CD4-positive, alpha-beta T cell treated with Interleukin-2 at 100 ng/mL for 4 hours (primary cell): ENCODE measurements around the gene CXCL10.
"Not testable (repeated sequence)": the region's sequence is repeated elsewhere in the genome, so short reads cannot be mapped to it uniquely, and the experiment has no call there.

Experiments
- DNase-seq: peaks from one replicate; pipeline ENCODE4 v3.0.0-alpha.2; 2020; ENCODE audit warnings: low spot score

CXCL10 gene

GRCh38 chr4:76023389-76023788 is at the start of gene CXCL10:
Gene CXCL10, minus strand, starts transcription at chr4:76023497. Its CDS starts 66 bp downstream, at chr4:76023431.
- DNase-seq = peak; percentile 33

DNA sequence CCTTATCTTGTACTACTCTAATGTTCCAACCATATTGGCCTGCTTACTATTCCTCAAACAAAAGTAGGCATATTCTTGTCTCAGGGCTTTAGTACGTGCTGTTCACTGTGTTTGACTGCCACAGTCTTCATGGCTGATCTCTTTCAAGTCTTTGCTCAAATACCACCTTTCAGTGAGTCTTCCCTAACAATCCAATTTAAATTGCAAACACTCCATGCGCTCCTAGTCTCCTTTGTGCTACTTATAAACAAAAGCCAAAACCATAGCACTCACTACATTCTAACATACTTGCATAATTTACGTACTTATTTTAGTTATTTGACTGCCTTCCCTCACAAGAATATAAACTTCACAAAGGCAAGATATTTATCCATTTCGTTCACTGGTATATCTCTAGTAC is 49.5 kb upstream of the CXCL10 start:
- DNase-seq = no peak

- peak; percentile 75 for DNase-seq
Measured at GRCh38 chr4:76067652-76068286, 44.5 kb upstream of the CXCL10 start.

GRCh38 chr4:76066546-76066945 is 43.2 kb upstream of the CXCL10 start:
- DNase-seq = no peak

DNA sequence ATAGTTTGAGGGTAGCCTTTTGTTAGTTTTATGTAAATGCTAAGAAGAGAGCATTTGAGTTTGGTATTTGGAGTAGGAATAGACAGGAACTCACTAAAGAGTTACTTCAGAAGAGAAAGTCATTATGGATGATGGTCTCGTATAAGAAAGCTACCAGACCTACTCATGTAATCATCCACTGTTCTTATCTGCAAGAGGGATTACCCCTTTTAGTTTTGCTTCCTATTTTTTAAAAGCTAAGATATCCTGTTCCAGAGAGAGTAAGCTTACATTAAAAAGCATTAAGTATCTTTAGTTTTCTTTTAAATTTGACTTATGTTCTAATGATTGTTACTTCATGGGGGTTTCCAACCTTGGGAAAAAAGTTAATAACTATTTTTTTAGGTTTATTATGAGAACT is 38.7 kb upstream of the CXCL10 start:
- DNase-seq = no peak

DNA sequence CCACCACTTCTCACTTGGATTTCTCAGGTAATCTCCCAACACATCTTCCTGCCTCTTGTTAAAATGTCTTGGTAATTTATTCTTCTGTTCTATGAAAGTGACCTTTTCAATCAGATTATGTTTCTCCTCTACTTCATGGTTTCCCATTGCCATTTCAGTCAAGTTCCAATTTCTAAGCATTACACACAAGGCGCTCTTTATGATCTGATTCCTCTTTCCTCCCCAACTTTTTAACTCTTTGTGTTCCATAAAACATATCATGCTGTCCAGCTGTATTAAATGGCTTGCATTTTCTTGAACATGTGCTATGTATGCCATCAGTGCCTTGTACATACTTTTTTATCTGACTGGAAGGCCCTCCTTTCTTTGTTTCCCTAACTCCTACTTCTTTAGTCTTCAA is 38.1 kb upstream of the CXCL10 start:
- DNase-seq = no peak

DNA sequence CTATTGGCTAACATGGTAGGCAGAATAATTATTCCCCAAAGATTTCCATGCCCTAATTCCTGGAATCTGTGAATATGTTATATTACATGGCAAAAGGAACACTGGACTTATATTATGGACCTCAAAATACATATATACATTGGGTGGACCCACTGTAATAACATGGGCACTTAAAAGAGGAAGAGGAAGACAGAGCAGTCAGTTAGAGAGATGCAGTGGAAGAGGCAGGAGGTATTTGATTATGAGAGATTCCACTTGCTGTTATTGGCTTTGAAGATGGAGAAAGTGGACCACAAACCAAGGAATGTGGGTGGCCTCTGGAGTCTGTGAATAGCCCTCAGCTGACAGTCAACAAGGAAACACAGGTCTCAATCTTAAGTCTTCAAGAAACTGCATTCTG is 37.2 kb upstream of the CXCL10 start:
- no peak for DNase-seq

DNA sequence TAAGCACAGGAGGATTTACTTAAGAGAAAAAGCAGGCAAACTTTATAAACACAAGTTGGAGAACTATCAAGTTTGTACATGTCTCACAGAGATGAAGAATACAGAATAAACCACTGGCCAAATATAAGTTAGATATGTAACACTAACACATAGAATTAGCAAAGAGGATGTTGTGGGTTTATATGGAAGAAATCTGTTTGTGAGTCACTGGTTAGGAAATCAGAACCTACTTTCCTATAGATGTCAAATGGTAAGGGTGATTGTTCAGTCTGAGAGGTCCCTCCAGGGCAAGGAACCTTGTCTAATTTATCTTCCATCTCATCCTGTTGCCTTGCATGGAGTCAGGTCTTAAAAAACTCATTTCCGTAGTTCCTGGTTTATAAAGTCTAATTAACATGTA is 36.5 kb upstream of the CXCL10 start:
- no peak for DNase-seq

- DNase-seq = no peak
Measured at GRCh38 chr4:76058888-76059426, 35.7 kb upstream of the CXCL10 start.

DNA sequence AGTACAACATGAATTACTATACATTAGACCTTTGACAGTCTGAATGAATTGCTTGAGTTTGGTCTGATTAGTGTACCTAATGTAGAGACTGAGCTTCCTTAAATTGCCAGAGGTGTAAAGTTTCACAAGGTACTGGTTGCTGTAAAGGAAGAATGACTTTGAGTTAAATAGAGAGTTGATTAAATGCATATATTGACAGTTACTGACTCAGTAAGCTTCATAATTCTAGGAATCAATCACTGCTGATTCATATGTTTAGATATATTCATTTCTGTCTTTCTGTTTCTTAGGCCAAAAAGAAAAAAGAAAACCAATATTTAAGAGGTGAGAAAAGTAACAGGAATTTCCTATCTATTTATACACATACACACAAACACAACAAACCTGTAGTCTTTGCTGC is 35.0 kb upstream of the CXCL10 start:
- DNase-seq = no peak

DNA sequence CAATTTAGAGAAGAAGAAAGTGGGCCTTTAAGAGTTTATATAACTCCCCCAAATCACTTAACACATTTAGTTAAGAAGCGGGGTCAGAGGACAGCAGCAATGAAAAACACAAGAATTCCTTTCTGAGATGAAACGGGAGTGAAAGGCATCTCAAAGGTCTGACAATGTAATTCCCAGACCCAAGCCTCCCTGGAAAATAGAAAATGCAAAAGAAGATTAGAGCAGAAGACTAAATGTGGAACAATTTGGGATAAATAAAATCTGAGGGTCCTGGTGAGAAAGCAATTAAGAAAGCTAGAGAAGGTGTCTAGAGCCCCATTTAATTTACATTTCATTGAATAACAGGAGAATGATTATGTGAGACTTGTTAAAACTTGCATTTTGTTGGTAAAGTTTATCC is 32.1 kb upstream of the CXCL10 start:
- DNase-seq = no peak

GRCh38 chr4:76055016-76055415 is 31.7 kb upstream of the CXCL10 start:
- DNase-seq = no peak

- DNase-seq = no peak
Measured at GRCh38 chr4:76053730-76054129, 30.4 kb upstream of the CXCL10 start.

- DNase-seq = not testable (repeated sequence)
Measured at GRCh38 chr4:76050560-76051050, 27.3 kb upstream of the CXCL10 start.

DNA sequence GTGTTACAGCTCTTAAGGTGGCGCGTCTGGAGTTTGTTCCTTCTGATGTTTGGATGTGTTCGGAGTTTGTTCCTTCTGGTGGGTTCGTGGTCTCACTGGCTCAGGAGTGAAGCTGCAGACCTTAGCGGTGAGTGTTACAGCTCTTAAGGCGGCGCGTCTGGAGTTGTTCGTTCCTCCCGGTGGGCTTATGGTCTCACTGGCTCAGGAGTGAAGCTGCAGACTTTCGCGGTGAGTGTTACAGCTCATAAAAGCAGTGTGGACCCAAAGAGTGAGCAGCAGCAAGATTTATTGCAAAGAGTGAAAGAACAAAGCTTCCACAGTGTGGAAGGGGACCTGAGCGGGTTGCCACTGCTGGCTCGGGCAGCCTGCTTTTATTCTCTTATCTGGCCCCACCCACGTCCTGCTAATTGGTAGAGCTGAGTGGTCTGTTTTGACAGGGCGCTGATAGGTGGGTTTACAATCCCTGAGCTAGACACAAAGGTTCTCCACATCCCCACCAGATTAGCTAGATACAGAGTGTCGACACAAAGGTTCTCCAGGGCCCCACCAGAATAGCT is 26.6 kb upstream of the CXCL10 start:
- DNase-seq = not testable (repeated sequence)

- not testable (repeated sequence) for DNase-seq
Measured at GRCh38 chr4:76044686-76045085, 21.4 kb upstream of the CXCL10 start.

DNA sequence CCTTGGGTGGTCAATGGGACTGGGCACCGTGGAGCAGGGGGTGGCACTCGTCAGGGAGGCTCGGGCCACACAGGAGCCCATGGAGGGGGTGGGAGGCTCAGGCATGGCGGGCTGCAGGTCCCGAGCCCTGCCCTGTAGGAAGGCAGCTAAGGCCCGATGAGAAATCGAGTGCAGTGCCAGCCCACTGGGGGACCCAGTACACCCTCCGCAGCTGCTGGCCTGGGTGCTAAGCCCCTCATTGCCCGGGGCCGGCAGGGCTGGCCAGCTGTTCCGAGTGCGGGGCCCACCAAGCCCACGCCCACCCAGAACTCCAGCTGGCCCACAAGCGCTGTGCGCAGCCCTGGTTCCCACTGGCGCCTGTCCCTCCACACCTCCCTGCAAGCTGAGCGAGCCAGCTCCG is 20.0 kb upstream of the CXCL10 start:
- DNase-seq = not testable (repeated sequence)

- not testable (repeated sequence) for DNase-seq
Measured at GRCh38 chr4:76042241-76042998, 19.1 kb upstream of the CXCL10 start.

GRCh38 chr4:76036855-76037254 is 13.6 kb upstream of the CXCL10 start:
- DNase-seq = no peak

GRCh38 chr4:76035799-76036380 is 12.6 kb upstream of the CXCL10 start, which contains the start of gene CXCL11:
Gene CXCL11, minus strand, starts transcription at chr4:76036070. Its CDS starts 83 bp downstream, at chr4:76035987.
- DNase-seq = no peak

GRCh38 chr4:76035141-76035540 is 11.8 kb upstream of the CXCL10 start:
- DNase-seq = no peak

GRCh38 chr4:76029300-76029699 is 6.0 kb upstream of the CXCL10 start:
- DNase-seq = no peak
